Fibroblast of skin of left quadriceps (primary cell): ENCODE data around the gene EOGT.

ENCODE experiments used
- DNase-seq, 2 experiments: peaks; one replicate each; pipeline ENCODE4 v3.0.0-alpha.2; 2013; ENCODE audit warnings: low read depth in 2 of 2

EOGT gene

GRCh38 chr3:68963376-68963775 is 50.1 kb downstream of the EOGT start:
- no peak for DNase-seq

- DNase-seq = no peak
These were observed 54.6 kb downstream of the EOGT start for GRCh38 chr3:68958932-68959331.

GRCh38 chr3:68957895-68958294 is 55.6 kb downstream of the EOGT start:
- no peak for DNase-seq

GRCh38 chr3:68953816-68954444 is 59.6 kb downstream of the EOGT start:
- DNase-seq = no peak

GRCh38 chr3:68945225-68945624 is 68.3 kb downstream of the EOGT start:
- no peak for DNase-seq

- DNase-seq = no peak
These were observed 69.6 kb downstream of the EOGT start for GRCh38 chr3:68943753-68944500.

GRCh38 chr3:68941055-68941454 is 72.4 kb downstream of the EOGT start:
- no peak for DNase-seq

GRCh38 chr3:68936856-68937255 is 76.6 kb downstream of the EOGT start:
- no peak for DNase-seq

- no peak for DNase-seq
These were observed 77.7 kb downstream of the EOGT start for GRCh38 chr3:68935778-68936177.

GRCh38 chr3:68931406-68932149 is 81.9 kb downstream of the EOGT start:
- no peak for DNase-seq
